Right lobe of liver (tissue), 4 donors: Measurements from ENCODE around the gene SFT2D2.

Source experiments
- CTCF ChIP-seq, 4 donors: fragments of 200-600 bp in 3 of 4; fragments of 450-650 bp in 1 of 4; IDR thresholded peaks; one replicate each; pipeline versions ENCODE4 v1.5.1 to v1.8.0; 2016 to 2022; ENCODE audit warnings: antibody characterized with exemption in 4 of 4, mild to moderate bottlenecking in 2 of 4
- POLR2A ChIP-seq: fragments of 450-650 bp; IDR thresholded peaks from one replicate; pipeline ENCODE4 v1.6.1; 2017; ENCODE audit warnings: antibody characterized with exemption, mild to moderate bottlenecking
- donor health status: DM: no; HTN: no; CAD: no.
- donor health status: DM: no; HTN: no; CAD: no.
- donor health status: DM: no; HTN: yes; CAD: no.

GRCh38 chr1:168287237-168287664 lies 61.4 kb downstream of the SFT2D2 start:
- TF ChIP-seq CTCF (IDR thresholded peaks at IDR 0.05) (no peak), POLR2A (no peak)
